SK-N-MC (cell line): Measurements from ENCODE around the gene SPATA2L.

ENCODE experiments used
- DNase-seq: peaks from one replicate; pipeline ENCODE4 v3.0.0-alpha.2; 2011; ENCODE audit warnings: low read depth, low spot score
- H3K27ac ChIP-seq: fragments of 200-600 bp; sonication (generic); 2 replicates; pipeline ENCODE4 v1.5.1; 2016; ENCODE audit warnings: mixed run types
- H3K36me3 ChIP-seq: fragments of 200-600 bp; sonication (generic); 2 replicates; pipeline ENCODE4 v1.6.1; 2017; ENCODE audit warnings: antibody characterized with exemption, low read length, mixed read lengths; ENCODE audit not compliant: insufficient read depth
- H3K4me3 ChIP-seq: fragments of 200-600 bp; sonication (generic); 2 replicates; pipeline ENCODE4 v1.5.1; 2016
- H3K9ac ChIP-seq: fragments of 200-600 bp; sonication (generic); 2 replicates; pipeline ENCODE4 v1.8.0; 2017; ENCODE audit warnings: mixed run types, mixed read lengths; ENCODE audit not compliant: insufficient read length
- H3K9me3 ChIP-seq: fragments of 200-600 bp; sonication (generic); 2 replicates; pipeline ENCODE4 v1.6.1; 2017; ENCODE audit warnings: low read depth, mild to moderate bottlenecking, antibody characterized with exemption, low read length, moderate library complexity, mixed read lengths
- EZH2 ChIP-seq: fragments of 200-600 bp; sonication (generic); IDR thresholded peaks from one replicate; pipeline ENCODE4 v1.6.1; 2017; ENCODE audit warnings: antibody characterized with exemption
- FOXP2 ChIP-seq: optimal IDR thresholded peaks from 2 replicates; pipeline ENCODE3; 2011; ENCODE audit warnings: mild to moderate bottlenecking, moderate library complexity; ENCODE audit not compliant: insufficient read depth; ENCODE audit errors: extremely low read length, control extremely low read depth
- POLR2AphosphoS5 ChIP-seq: IDR thresholded peaks from 2 replicates; pipeline ENCODE4 v1.6.1; 2012; ENCODE audit warnings: mild to moderate bottlenecking, low read depth, low read length, borderline replicate concordance

The SPATA2L gene

DNA sequence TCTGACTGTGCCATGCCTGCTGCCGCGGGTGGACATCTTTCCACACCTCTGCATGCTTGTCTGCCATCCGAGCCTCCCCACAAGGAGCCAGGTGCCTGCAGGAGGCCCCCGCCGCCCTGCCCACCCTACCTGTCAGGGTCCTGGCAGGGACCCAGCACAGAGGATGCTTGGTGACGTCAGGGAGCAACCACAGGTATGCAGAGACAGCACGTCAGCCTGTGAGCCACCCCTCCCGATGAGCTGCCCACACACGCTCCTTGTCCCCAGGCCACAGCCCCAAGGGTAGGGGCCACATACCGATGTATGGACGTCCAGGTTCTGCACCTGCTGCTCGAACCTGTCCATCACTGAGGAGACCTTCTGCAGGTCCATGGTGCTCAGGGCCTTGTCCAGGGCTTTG is 54.6 kb downstream of the SPATA2L start:
- Histone ChIP-seq H3K9ac (no peak overlapping the region), H3K36me3 (no peaks in the 10 kb centered on the region; the same call in 1 of the 2 replicates), H3K9me3 (no peaks in the 10 kb centered on the region), H3K4me3 (no peak overlapping the region), H3K27ac (no peak overlapping the region)
- TF ChIP-seq FOXP2 (no peak), POLR2AphosphoS5 (no peak), EZH2 (no peak)
- DNase-seq = no peak
